ENCODE data around the gene TUBB6.

DNA sequence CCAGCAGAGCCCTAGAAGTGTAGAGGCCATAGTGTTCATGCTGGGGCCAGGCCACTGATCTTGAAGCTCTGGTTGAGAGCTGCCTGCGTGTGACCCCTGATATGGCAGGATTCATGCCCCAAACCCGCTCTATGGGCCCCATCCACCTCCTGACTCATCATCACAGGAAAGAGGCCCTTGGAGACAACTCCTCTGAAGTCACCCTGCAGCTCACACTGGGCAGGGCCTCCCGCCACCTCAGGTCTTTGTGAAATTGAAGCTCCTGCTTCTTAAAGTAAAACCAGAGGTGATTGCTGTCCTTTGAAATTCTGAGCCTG lies 12.0 kb upstream of the TUBB6 start:
- TF ChIP-seq, protein P1, sequence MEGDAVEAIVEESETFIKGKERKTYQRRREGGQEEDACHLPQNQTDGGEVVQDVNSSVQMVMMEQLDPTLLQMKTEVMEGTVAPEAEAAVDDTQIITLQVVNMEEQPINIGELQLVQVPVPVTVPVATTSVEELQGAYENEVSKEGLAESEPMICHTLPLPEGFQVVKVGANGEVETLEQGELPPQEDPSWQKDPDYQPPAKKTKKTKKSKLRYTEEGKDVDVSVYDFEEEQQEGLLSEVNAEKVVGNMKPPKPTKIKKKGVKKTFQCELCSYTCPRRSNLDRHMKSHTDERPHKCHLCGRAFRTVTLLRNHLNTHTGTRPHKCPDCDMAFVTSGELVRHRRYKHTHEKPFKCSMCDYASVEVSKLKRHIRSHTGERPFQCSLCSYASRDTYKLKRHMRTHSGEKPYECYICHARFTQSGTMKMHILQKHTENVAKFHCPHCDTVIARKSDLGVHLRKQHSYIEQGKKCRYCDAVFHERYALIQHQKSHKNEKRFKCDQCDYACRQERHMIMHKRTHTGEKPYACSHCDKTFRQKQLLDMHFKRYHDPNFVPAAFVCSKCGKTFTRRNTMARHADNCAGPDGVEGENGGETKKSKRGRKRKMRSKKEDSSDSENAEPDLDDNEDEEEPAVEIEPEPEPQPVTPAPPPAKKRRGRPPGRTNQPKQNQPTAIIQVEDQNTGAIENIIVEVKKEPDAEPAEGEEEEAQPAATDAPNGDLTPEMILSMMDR (IDR thresholded peaks at IDR 0.05) = no peak
- TF ChIP-seq POLR2A (IDR thresholded peaks at IDR 0.05) = no peak
- TF ChIP-seq EP300 (IDR thresholded peaks at IDR 0.05; ENCODE audit: low read depth) = no peak
- no peak for TF ChIP-seq POLR2AphosphoS5 (IDR thresholded peaks at IDR 0.05)

All from transverse colon (tissue), 4 donors.